ENCODE results near the gene GFOD1. TPM values are rescaled to one million over a fixed set of nuclear protein-coding genes. Genes with fewer than 3 reads are reported as not detected.
A peak's percentile ranks its signal among the peaks of the same experiment; 100 is the strongest.

The GFOD1 gene
- total RNA-seq, 8 experiments from 2014 or later, result 2.8 to 40.0 (median 9.4) TPM

DNA sequence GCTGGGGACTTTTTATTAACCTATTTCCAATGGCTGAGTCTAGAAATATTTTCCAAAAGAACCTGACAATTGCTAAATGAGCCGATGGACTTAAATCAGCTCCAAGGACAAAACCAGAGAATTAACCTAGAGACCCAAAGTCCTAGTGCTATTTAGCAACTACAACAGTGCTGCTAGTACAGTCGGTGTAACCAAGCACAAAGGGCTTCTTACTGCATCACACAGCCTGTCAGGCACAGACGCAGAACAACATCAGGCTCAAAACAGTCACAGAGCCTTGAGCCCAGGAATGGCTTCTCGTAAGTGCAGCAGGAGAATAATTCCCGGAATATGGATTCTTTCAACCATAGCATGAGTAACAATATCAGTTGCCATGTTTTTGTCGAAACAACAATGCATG lies 70.0 kb downstream of the GFOD1 start:
- in situ Hi-C loops (cut with MboI; ENCODE audit: low pct_unique_long_range_greater_than_20kb in 2 of 9, low sequenced_read_pairs in 9 of 9, unreplicated experiment in 9 of 9), result no loop called here
- 56 to 100% (median 81%) methylated on average over 2 to 4 of the region's 6 CpGs; no CpG with 5 or more reads in 2 of the 10 experiments for WGBS, 10 experiments

GRCh38 chr6:13415283-13415682 lies 72.1 kb downstream of the GFOD1 start:
- ATAC-seq (replicated peaks in 6 of 8), result no peak
- WGBS, 10 experiments, result 50 to 100% (median 75%) methylated on average over 1 to 2 of the region's 5 CpGs; no CpG with 5 or more reads in 5 of the 10 experiments
- in situ Hi-C loops (cut with MboI; ENCODE audit: low pct_unique_long_range_greater_than_20kb in 2 of 9, low sequenced_read_pairs in 9 of 9, unreplicated experiment in 9 of 9), result no loop called here
- Histone ChIP-seq H3K4me1 (replicated peaks in 1 of 2) (peaks cover 15% of the 10 kb centered on the region in 2 donors), H3K27ac (no peak overlapping the region), H3K4me3 (no peak overlapping the region)

More for the DNA sequence above, 70.0 kb downstream of the GFOD1 start:
- Histone ChIP-seq H3K4me3 (no peak overlapping the region), H3K27ac (no peak overlapping the region), H3K4me1 (replicated peaks in 1 of 2) (peaks cover 25 to 28% of the 10 kb centered on the region in 2 donors)
- ATAC-seq (replicated peaks in 6 of 8), result no peak

DNA sequence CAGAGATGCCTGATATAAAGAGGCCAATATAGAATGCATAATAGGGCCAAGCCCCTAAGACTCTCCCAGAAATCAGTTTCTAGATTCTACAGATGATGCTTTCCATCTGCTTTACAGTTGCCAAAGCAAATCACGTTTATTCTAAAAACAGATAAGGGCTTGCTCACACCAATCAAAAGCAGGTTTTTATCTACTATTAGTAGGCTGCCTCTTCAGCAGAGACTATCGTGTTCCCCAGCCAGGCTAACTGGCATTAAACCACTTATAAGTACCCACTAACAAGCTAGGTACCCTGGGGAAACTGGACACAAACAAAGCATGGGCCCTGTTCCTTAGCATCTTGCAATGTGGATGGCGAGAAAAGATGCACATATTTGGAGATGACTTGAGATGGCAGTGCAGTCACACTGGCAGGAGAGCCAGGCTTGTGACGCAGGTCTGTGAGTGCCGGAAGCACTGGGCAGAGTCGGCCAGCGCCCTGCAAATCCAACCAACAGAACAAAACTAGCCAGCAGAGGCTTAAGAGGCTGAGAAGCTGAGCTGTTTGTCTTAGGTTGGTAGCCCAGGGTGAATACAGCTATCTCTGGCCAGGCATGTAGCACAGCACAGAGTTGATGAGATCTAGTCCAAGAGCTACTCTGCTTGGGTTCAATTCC lies 73.4 kb downstream of the GFOD1 start:
- peaks cover 15% of the 10 kb centered on the region in 2 donors for H3K4me1 ChIP-seq (replicated peaks in 1 of 2)
- in situ Hi-C loops (cut with MboI; ENCODE audit: low pct_unique_long_range_greater_than_20kb in 2 of 9, low sequenced_read_pairs in 9 of 9, unreplicated experiment in 9 of 9), result no loop called here
- H3K4me3 ChIP-seq, result no peak overlapping the region
- ATAC-seq (replicated peaks in 6 of 8), result peak in 1 of 8 experiments; percentile 82
- 17 to 89% (median 60%) methylated on average over 1 to 5 of the region's 7 CpGs; no CpG with 5 or more reads in 1 of the 10 experiments for WGBS, 10 experiments
- no peak overlapping the region for H3K27ac ChIP-seq

DNA sequence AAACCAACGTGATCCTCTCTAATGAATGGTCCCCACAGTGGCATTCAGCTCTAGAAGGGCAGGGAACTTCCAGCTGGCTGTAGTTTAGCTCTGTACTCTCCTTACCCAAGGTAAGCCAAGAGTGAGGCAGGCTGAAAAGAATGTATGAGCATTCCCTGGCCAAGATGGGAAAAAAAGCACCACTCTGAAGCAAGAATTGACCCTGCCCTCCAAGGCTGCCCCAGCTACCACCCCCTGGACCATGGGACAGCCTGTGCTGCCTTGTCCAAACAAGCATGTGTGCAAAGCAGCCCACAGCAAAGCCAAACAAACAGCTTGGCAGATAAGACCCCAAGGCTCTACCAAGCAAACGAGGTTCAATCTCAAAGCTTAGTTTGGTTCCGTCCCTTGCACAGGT lies 73.9 kb downstream of the GFOD1 start:
- ATAC-seq (replicated peaks in 6 of 8), result no peak

GRCh38 chr6:13412639-13413465 lies 74.5 kb downstream of the GFOD1 start:
- Histone ChIP-seq H3K4me1 (replicated peaks in 1 of 2) (peaks cover 7 to 8% of the 10 kb centered on the region in 2 donors), H3K4me3 (no peak overlapping the region), H3K27ac (no peak overlapping the region)
- 51 to 100% (median 90%) methylated on average over 1 to 7 of the region's 9 CpGs; no CpG with 5 or more reads in 2 of the 10 experiments for WGBS, 10 experiments
- in situ Hi-C loops (cut with MboI; ENCODE audit: low pct_unique_long_range_greater_than_20kb in 2 of 9, low sequenced_read_pairs in 9 of 9, unreplicated experiment in 9 of 9), result no loop called here
- peak in 5 of 8 experiments; percentile 57 to 88 (median 65) for ATAC-seq (replicated peaks in 6 of 8)

More for the DNA sequence above, 73.9 kb downstream of the GFOD1 start:
- Histone ChIP-seq H3K4me1 (replicated peaks in 1 of 2) (peaks cover 10% of the 10 kb centered on the region in 2 donors), H3K4me3 (no peak overlapping the region), H3K27ac (no peak overlapping the region)
- in situ Hi-C loops (cut with MboI; ENCODE audit: low pct_unique_long_range_greater_than_20kb in 2 of 9, low sequenced_read_pairs in 9 of 9, unreplicated experiment in 9 of 9), result no loop called here
- WGBS, 10 experiments, result 20 to 100% (median 70%) methylated on average over 1 to 3 of the region's 3 CpGs; no CpG with 5 or more reads in 3 of the 10 experiments

- WGBS, 10 experiments, result 78 to 100% (median 94%) methylated on average over 1 to 5 of the region's 5 CpGs; no CpG with 5 or more reads in 2 of the 10 experiments
- no peak overlapping the region for H3K4me3 ChIP-seq
- in situ Hi-C loops (cut with MboI; ENCODE audit: low pct_unique_long_range_greater_than_20kb in 2 of 9, low sequenced_read_pairs in 9 of 9, unreplicated experiment in 9 of 9), result no loop called here
- no peak overlapping the region for H3K27ac ChIP-seq
- peaks cover 7 to 14% of the 10 kb centered on the region in 2 donors for H3K4me1 ChIP-seq (replicated peaks in 1 of 2)
- no peak for ATAC-seq (replicated peaks in 6 of 8)
These were observed 75.2 kb downstream of the GFOD1 start for GRCh38 chr6:13412211-13412610.

DNA sequence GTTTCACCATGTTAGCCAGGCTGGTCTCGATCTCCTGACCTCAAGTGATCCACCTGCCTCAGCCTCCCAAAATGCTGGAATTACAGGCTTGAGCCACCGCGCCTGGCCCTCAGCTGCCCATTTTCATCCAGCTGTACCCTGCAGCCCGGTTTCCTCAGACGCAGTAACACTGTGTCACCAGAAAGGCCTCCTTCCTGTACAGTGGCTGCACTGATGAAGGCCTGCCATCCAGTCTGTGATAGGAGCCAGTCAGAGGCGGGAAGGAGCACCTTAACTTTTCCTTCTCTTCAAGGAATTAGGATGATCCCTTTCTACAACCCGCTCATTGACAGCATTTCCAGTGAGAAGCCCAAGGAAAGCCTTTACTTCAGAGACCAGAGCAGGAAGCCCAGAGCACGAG lies 75.9 kb downstream of the GFOD1 start:
- peaks cover 7 to 16% of the 10 kb centered on the region in 2 donors for H3K4me1 ChIP-seq (replicated peaks in 1 of 2)
- in situ Hi-C loops (cut with MboI; ENCODE audit: low pct_unique_long_range_greater_than_20kb in 2 of 9, low sequenced_read_pairs in 9 of 9, unreplicated experiment in 9 of 9), result no loop called here
- no peak for ATAC-seq (replicated peaks in 6 of 8)
- H3K27ac ChIP-seq, result no peak overlapping the region
- no peak overlapping the region for H3K4me3 ChIP-seq
- WGBS, 10 experiments, result 84 to 100% (median 100%) methylated on average over 1 to 5 of the region's 8 CpGs; no CpG with 5 or more reads in 3 of the 10 experiments

GRCh38 chr6:13409991-13410390 lies 77.4 kb downstream of the GFOD1 start:
- Histone ChIP-seq H3K27ac (no peak overlapping the region), H3K4me1 (replicated peaks in 1 of 2) (peaks cover 7 to 16% of the 10 kb centered on the region in 2 donors), H3K4me3 (no peak overlapping the region)
- no peak for ATAC-seq (replicated peaks in 6 of 8)
- in situ Hi-C loops (cut with MboI; ENCODE audit: low pct_unique_long_range_greater_than_20kb in 2 of 9, low sequenced_read_pairs in 9 of 9, unreplicated experiment in 9 of 9), result no loop called here
- 62 to 100% (median 80%) methylated on average over 1 to 2 of the region's 2 CpGs; no CpG with 5 or more reads in 2 of the 10 experiments for WGBS, 10 experiments

DNA sequence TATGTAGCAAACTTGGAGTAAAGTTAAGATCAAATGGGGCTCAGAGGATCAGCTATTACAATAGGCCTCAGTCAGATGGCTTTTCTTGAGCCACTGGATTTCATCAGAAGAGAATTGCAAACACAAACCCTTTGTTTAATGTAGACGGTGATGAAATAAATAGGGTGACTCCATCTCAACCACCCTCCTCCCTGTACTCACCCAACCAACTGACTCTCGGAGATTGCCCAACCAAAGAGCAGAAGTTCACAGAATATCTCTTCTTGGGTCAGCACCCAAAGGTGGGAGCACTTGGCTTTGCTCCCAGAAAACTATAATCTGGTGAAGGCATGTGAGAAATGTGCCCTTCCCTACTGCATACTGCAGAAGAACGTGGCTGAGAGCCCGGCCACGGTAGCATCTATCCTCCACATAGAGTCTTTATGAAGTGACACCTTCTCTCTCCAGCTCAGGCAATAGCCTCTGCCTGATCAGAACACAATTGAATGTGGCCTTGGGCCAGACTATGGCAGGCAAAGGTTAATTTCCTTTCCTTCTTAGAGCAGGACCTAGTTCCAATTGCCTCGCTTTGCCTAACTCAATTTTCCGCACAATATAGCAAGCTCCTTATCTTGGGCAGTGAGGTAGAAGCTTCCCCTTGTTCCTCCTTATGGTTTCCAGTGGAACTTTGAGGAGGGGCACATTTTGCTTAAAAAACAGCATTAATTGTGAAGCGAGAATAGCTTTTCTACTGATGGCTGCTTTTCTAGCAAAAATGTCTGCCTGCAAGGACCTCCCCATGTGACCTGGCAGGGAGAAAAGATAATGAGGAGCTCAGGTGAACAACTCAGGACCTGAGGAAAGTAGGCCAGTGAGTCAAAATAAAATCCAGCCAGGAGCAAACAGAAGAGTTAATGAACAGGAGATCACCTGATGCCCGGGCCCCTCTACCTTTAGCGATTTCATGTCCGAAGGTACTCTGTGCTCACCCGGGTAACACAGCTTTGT lies 79.4 kb downstream of the GFOD1 start:
- Histone ChIP-seq H3K27ac (no peak overlapping the region), H3K4me1 (replicated peaks in 1 of 2) (peaks cover 6 to 16% of the 10 kb centered on the region in 2 donors), H3K4me3 (no peak overlapping the region)
- 44 to 100% (median 90%) methylated on average over 1 to 10 of the region's 12 CpGs; no CpG with 5 or more reads in 1 of the 10 experiments for WGBS, 10 experiments
- ATAC-seq (replicated peaks in 6 of 8), result peak in 1 of 8 experiments; percentile 53
- in situ Hi-C loops (cut with MboI; ENCODE audit: low pct_unique_long_range_greater_than_20kb in 2 of 9, low sequenced_read_pairs in 9 of 9, unreplicated experiment in 9 of 9), result no loop called here

- WGBS, 10 experiments, result 83 to 100% (median 97%) methylated on average over 1 to 3 of the region's 3 CpGs; no CpG with 5 or more reads in 3 of the 10 experiments
- in situ Hi-C loops (cut with MboI; ENCODE audit: low pct_unique_long_range_greater_than_20kb in 2 of 9, low sequenced_read_pairs in 9 of 9, unreplicated experiment in 9 of 9), result no loop called here
- peak in 3 of 8 experiments; percentile 17 to 37 (median 24) for ATAC-seq (replicated peaks in 6 of 8)
- H3K4me1 ChIP-seq (replicated peaks in 1 of 2), result peaks cover under 1 to 9% of the 10 kb centered on the region in 2 donors
- H3K4me3 ChIP-seq, result no peak overlapping the region
- no peak overlapping the region for H3K27ac ChIP-seq
These were observed 80.1 kb downstream of the GFOD1 start for GRCh38 chr6:13407368-13407708.

DNA sequence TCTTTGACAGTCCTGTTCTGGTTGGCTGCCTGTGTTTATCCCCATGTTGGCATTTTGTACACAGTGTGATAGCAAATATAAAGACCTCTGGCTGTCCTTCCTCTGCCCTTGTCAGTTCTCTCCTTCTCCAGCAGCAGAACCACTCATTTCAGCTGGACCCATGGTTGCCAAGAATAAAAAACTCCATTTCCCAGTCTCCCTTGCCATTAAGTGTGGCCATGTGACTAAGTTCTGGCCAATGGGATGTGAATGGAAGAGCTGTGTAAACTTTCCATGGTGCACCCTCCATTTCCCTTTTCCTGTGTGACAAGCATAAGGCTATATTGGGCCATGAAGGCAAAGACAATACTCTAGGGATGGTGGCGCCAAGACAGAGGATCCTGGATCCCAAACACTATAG lies 80.6 kb downstream of the GFOD1 start:
- Histone ChIP-seq H3K4me1 (replicated peaks in 1 of 2) (peaks cover 0 to 8% of the 10 kb centered on the region in 2 donors), H3K27ac (no peak overlapping the region), H3K4me3 (no peak overlapping the region)
- in situ Hi-C loops (cut with MboI; ENCODE audit: low pct_unique_long_range_greater_than_20kb in 2 of 9, low sequenced_read_pairs in 9 of 9, unreplicated experiment in 9 of 9), result no loop called here
- ATAC-seq (replicated peaks in 6 of 8), result no peak
- WGBS, 10 experiments, result 80 to 100% (median 100%) methylated on average over 1 of the region's 1 CpG; no CpG with 5 or more reads in 5 of the 10 experiments

- no peak overlapping the region for H3K27ac ChIP-seq
- in situ Hi-C loops (cut with MboI; ENCODE audit: low pct_unique_long_range_greater_than_20kb in 2 of 9, low sequenced_read_pairs in 9 of 9, unreplicated experiment in 9 of 9), result no loop called here
- ATAC-seq (replicated peaks in 6 of 8), result no peak
- 58 to 100% (median 93%) methylated on average over 2 to 10 of the region's 10 CpGs; no CpG with 5 or more reads in 3 of the 10 experiments for WGBS, 10 experiments
- no peak overlapping the region for H3K4me3 ChIP-seq
- peaks cover 0 to 8% of the 10 kb centered on the region in 2 donors for H3K4me1 ChIP-seq (replicated peaks in 1 of 2)
These were observed 81.4 kb downstream of the GFOD1 start for GRCh38 chr6:13405961-13406477.
